Left forelimb (tissue), 1 donor: ENCODE data around the gene ATP6V0E1.

Source experiments
- DNase-seq: peaks from one replicate; pipeline ENCODE4 v3.0.0-alpha.2; 2018; ENCODE audit warnings: low spot score

The ATP6V0E1 gene

DNA sequence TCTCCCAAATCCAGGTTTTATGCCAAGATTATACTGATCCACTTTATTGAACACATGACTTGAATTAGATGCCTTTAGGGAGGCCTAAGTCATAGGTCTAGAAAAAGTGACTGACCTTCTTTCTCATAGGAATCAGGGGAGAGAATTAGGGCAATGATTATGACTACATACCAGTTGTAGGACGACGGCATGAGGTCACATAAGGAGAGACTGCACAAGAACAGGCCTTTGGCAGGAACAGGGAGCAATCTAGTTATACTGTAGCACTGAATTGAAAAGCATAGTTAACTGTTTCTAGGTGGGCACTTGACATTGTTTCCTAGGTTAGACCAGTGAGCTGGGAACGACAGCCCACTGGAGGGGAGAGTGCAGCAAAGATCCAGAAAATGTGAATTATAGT is 95.3 kb downstream of the ATP6V0E1 start:
- DNase-seq = no peak
